Muscle layer of colon (tissue), 2 donors: ENCODE data around the gene PSMG4.

Experiments
- H3K27ac ChIP-seq: one replicate; pipeline ENCODE4 v1.7.0; 2013; ENCODE audit warnings: low read depth, mild to moderate bottlenecking, low read length, moderate library complexity
- H3K27me3 ChIP-seq, 2 donors: one replicate each; pipeline ENCODE4 v1.7.0; 2013; ENCODE audit warnings: low read length in 2 of 2, mild to moderate bottlenecking in 2 of 2; ENCODE audit not compliant: insufficient read depth in 2 of 2, control insufficient read depth in 1 of 2
- H3K36me3 ChIP-seq: one replicate; pipeline ENCODE4 v1.7.0; 2013; ENCODE audit warnings: mild to moderate bottlenecking, low read length; ENCODE audit not compliant: insufficient read depth
- H3K4me1 ChIP-seq: one replicate; pipeline ENCODE4 v1.7.0; 2013; ENCODE audit warnings: mild to moderate bottlenecking, low read length; ENCODE audit not compliant: insufficient read depth
- H3K4me3 ChIP-seq, 2 donors: one replicate each; pipeline ENCODE4 v1.7.0; 2013; ENCODE audit warnings: low read length in 2 of 2, low read depth in 1 of 2, mild to moderate bottlenecking in 1 of 2, moderate library complexity in 1 of 2
- H3K9ac ChIP-seq: one replicate; pipeline ENCODE4 v1.7.0; 2013; ENCODE audit warnings: low read length
- H3K9me3 ChIP-seq: one replicate; pipeline ENCODE4 v1.7.0; 2013; ENCODE audit warnings: mild to moderate bottlenecking, low read length
- donor health status: abdominal sarcoma.
- donor health status: Adenocarcinoma of cecum.

Gene PSMG4

DNA sequence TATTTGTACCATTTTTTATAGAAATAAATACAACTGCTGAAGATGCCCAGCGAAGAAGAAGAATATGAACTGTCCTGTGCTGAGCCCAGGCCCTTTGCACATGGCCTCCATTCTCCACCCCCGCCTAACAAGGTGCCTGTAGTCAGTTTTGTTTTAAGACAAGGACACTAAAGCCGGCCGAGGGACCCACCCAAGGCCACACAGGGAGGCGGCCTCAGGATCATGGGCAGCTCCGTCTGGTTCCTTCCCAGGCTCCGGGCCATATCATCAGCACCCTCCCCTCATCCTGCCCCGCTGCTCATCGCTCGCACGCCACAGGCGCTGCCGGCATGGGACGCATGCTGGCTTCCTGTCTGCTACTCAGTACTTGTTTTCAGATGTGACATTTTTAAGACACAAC lies 21.3 kb downstream of the PSMG4 start:
- H3K36me3 ChIP-seq, result peaks cover 3% of the 10 kb centered on the region
- no peak overlapping the region for H3K27ac ChIP-seq
- no peaks in the 10 kb centered on the region for H3K9me3 ChIP-seq
- peaks cover 24% of the 10 kb centered on the region for H3K4me1 ChIP-seq
- no peaks in the 10 kb centered on the region for H3K27me3 ChIP-seq
- H3K9ac ChIP-seq, result no peak overlapping the region
- H3K4me3 ChIP-seq, result no peak overlapping the region

DNA sequence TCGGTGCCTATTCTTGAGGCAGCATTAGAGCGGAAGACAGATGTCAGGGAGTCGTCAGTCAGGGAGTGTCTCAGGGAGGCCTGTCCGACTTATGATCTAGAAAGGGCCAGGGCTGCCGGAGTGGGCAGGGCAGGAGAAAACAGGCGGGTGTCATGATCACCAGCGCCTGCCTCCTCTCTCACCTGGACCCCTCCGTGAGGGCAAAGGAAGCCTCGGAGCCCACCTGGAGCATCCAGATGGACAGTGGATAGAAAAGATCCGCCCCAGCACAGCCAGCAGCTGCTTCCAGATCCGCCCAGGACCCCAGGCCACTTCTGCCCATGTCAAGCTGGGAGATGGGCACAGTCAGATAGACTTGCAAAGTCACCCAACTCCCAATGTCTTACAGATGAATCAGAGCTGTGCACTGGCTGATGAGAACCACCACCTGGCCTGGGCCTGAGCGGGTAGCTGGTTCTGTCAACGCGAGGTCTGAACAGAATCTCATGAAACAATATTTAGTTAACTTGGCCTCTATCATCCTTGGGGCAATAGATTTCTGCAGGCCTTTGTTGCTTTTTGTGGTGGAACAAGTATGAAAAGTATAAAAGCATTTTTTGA lies 22.2 kb downstream of the PSMG4 start:
- Histone ChIP-seq H3K27ac (peak overlapping the region; percentile 34), H3K4me3 (no peak overlapping the region), H3K4me1 (peaks cover 24% of the 10 kb centered on the region), H3K9me3 (no peaks in the 10 kb centered on the region), H3K9ac (no peak overlapping the region), H3K36me3 (peaks cover 3% of the 10 kb centered on the region), H3K27me3 (no peaks in the 10 kb centered on the region)

DNA sequence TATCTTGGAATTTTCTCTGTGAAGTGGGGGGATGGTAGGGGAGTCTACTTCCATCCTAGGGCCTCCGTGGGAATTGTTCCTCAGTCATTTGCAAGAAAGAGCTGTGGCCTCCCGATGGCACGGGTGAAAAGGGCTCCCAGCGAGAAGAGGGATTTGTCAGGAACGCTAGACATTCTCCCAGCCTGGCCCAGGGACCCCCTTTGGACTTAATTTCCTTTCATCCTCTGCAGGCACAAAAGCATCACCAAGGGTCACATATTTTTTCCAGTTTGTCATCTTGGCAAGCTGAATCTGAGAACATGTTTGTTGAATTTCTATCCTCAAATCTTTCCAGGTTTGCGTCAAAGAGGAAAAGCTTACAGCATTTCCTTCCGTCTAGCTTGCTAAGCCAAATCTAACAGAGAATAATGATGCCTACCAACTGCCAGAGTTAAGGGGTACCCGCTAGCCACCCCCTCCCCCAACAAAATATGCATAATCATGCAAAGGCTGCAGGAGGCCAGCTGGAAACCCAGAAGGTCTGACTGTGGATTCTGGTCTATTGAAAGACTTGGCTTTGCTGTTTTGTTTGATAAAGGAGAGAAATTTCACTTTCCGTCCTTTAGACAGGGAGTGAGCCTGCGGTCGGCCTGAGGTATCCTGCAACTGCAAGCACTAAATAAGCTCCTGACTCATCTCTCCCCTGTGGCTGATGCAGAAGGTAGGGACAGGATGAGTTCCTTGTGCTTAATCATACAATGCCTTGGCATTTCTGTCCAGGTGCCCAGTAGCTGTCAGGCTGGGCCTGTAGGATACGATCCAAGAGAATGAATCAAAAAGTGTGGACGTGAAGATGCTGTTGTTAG lies 23.1 kb downstream of the PSMG4 start:
- Histone ChIP-seq H3K9ac (no peak overlapping the region), H3K27ac (peak overlapping the region; percentile 34), H3K4me3 (no peak overlapping the region), H3K9me3 (no peaks in the 10 kb centered on the region), H3K27me3 (no peaks in the 10 kb centered on the region), H3K4me1 (peaks cover 24% of the 10 kb centered on the region), H3K36me3 (peaks cover 4% of the 10 kb centered on the region)

DNA sequence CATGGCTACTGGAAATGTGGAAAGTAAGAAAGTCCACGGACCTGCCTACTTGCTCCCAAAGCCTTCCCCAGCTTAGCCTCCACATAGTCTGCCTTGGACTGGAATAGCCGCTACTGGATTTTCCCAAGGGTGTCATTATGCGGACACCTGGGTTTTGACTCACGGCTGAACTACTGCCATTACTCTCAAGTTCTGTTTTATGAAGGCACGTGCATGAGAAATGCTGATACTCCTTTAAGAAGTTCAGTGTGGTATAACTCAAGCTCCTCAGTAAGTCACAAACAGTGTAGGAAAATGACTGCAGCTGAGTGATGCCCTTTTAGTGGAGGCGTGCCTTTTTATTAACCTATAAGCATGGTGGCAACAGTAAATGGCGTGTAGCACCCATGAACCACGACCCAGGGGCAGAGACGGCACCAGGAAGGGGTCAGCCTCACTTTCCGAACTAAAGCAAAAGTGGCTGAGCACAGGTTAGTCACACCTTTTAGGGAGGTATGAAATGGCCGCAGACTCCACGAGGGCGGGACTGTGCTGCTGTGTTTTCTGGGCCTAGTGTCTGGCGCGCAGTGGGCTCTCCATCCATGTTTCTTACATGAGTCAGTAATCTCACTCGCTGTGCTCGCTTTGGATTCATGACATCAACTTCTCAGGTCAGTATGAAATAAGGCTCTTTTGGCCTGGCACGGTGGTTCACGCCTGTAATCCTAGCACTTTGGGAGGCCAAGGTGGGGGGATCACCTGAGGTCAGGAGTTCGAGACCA lies 23.9 kb downstream of the PSMG4 start:
- no peak overlapping the region for H3K27ac ChIP-seq

DNA sequence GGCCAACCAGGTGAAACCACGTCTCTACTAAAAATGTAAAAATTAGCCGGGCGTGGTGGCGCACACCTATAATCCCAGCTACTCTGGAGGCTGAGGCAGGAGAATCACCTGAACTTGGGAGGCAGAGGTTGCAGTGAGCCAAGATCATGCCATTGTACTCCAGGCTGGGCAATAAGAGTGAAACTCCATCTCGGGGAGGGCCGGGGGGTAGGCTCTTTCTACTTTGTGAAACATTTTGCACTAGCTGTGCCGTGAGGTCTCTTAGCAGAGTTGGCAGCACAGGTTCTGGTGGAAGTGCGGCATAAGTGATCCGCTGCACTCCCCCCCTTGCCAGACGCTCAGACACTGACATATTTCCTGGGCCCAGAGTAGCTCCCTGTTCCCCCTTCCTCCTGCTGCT lies 24.5 kb downstream of the PSMG4 start:
- Histone ChIP-seq H3K27me3 (no peaks in the 10 kb centered on the region), H3K27ac (no peak overlapping the region)

More for the DNA sequence above, 23.9 kb downstream of the PSMG4 start:
- H3K27me3 ChIP-seq, result no peaks in the 10 kb centered on the region
- H3K4me3 ChIP-seq, result no peak overlapping the region
- H3K9me3 ChIP-seq, result no peaks in the 10 kb centered on the region
- peaks cover 24% of the 10 kb centered on the region for H3K4me1 ChIP-seq
- no peak overlapping the region for H3K9ac ChIP-seq
- H3K36me3 ChIP-seq, result peaks cover 8% of the 10 kb centered on the region

DNA sequence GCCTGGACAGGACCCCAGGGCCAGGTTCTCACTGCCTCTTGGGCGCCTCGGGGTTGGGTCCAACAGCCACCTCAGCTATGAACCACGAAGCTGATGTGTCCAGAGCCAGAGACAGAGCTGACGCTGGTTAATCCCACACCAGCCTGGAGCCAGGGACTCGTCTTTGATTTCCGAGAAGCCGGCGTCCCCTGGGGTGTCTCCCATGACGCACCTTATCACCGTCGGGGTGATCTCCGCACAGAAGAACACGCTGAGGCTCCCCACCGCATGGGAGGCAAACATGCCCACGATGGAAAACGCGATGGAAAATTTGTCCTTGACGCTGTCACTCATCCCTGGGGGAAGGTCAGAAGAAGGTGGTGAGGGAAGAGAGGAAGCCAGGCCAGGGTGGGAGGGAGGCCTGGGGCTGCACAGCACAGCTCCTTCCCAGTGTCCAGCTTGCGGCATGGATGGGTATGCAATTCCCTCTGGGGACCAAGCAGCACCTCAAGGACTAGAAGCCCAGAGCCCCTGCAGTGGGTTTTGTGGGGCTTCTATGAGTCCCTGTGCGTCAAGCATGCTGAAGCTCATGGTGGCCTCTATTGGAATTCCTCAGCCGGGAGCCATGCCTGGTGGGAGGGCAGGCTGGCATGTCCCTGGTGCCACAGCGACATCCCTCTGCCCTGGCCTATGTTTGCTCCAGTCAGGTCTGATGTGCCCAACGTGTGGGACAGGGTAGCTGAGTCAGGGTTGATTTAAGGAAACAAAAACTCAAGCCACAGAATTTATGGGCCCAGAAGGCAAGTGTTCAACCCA lies 25.1 kb downstream of the PSMG4 start:
- no peaks in the 10 kb centered on the region for H3K9me3 ChIP-seq
- H3K4me1 ChIP-seq, result peaks cover 24% of the 10 kb centered on the region
- no peak overlapping the region for H3K9ac ChIP-seq
- peaks cover 8% of the 10 kb centered on the region for H3K36me3 ChIP-seq
- no peaks in the 10 kb centered on the region for H3K27me3 ChIP-seq
- no peak overlapping the region for H3K4me3 ChIP-seq
- no peak overlapping the region for H3K27ac ChIP-seq

More for the DNA sequence above, 24.5 kb downstream of the PSMG4 start:
- Histone ChIP-seq H3K9me3 (no peaks in the 10 kb centered on the region), H3K36me3 (peaks cover 8% of the 10 kb centered on the region), H3K4me3 (no peak overlapping the region), H3K9ac (no peak overlapping the region), H3K4me1 (peaks cover 24% of the 10 kb centered on the region)

DNA sequence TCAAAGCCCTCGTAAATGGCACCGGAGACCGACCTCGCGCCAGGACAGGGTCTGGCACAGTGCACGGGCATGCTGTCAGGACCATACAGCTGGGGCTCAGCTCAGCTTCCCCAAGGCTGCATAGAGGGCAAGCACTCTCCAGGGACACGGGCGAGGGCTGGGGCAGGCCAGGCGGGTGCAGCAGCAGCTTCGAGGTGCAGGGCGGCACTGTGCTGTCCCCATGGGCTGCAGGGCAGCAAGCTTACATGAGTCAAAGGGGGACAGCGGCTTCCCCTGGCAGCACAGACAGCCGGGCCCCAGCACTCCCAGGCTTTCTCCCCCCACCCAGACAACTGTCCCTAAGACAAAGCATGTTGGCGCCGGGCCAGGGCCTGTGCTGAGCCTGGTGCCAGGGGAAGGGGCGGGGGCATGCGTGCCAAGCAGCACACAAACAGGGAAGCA lies 25.7 kb downstream of the PSMG4 start:
- H3K36me3 ChIP-seq, result peaks cover 8% of the 10 kb centered on the region
- no peaks in the 10 kb centered on the region for H3K9me3 ChIP-seq
- H3K4me3 ChIP-seq, result no peak overlapping the region
- H3K9ac ChIP-seq, result no peak overlapping the region
- no peak overlapping the region for H3K27ac ChIP-seq
- H3K4me1 ChIP-seq, result peaks cover 24% of the 10 kb centered on the region
- no peaks in the 10 kb centered on the region for H3K27me3 ChIP-seq

DNA sequence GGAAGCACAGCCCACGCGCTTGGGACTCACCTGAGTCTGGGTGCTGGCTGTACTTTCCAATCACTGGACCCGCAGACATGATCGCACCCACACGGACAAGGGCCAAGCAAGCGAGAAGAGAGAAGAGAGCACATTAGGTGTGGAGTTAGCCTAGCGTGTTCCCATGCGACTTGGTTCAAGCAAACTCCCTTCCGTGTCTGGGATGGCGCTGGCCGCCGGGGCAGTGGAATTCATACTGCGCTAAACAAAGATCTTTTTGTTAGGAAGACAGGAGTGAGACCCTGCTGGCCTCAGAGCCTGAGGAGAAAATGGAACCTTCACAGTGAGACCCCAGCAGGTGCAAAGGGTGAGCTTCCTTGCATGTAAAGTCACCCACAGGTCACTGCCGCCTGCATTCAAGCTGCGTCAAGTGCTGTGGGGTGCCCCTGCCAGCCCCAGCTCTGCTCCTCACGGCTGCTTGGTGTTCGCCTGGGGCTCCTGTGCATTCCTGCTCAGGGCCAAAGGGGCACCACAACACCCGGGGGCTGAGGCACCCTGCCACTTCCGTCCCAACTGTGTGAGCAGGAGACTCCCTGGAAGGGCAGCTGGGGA lies 26.4 kb downstream of the PSMG4 start:
- H3K9me3 ChIP-seq, result no peaks in the 10 kb centered on the region
- peaks cover 21% of the 10 kb centered on the region for H3K4me1 ChIP-seq
- H3K9ac ChIP-seq, result no peak overlapping the region
- no peaks in the 10 kb centered on the region for H3K27me3 ChIP-seq
- H3K36me3 ChIP-seq, result peaks cover 8% of the 10 kb centered on the region
- no peak overlapping the region for H3K4me3 ChIP-seq
- no peak overlapping the region for H3K27ac ChIP-seq

DNA sequence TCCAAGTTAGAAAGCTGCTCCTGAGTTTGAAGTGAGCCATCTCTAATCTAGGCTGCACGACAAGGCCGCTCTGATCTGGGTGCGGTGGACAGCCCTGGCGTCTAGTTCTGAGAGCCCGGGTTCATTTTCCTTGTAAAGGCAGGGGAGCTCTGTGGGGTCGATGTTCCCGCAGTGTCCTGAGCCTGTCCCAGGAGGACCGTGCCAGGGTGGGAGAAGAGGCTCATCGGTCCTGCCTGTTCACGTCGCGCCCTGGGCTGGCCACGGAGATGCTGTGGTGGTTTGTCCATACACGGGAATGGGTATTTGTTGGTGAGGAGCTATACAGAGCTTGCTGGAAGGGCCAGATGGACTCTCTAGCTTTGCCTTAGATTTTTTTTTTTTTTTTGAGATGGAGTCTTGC lies 27.0 kb downstream of the PSMG4 start:
- Histone ChIP-seq H3K4me1 (peaks cover 21% of the 10 kb centered on the region), H3K36me3 (peaks cover 8% of the 10 kb centered on the region), H3K4me3 (no peak overlapping the region), H3K9ac (no peak overlapping the region), H3K27me3 (no peaks in the 10 kb centered on the region), H3K9me3 (no peaks in the 10 kb centered on the region), H3K27ac (no peak overlapping the region)

DNA sequence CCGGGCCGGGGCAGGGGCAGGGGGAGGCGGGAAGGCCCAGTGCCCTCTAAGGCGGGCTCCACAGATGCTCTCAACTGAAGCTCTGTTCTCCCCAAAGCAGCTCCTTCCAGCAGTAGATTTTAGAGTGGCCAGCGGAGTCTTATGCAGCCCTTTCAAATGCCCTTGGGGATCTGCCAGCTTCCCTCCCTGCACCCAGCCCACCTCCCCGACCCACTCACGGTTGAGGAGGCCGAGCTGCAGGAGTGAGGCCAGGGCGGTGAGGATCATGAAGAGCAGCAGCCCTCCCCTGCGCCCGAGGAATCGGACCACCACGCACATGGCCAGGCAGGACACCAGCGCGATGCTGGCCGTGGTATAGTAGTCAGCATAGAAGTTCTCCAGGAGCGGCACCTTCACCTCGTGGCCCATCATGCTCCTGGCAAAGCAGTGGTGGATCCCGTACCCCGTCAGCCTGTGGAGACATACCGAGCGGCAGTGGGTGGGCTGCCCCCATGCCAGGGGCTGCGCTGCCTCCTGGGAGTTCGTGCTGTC lies 28.0 kb downstream of the PSMG4 start:
- no peak overlapping the region for H3K9ac ChIP-seq
- no peak overlapping the region for H3K4me3 ChIP-seq
- H3K27ac ChIP-seq, result no peak overlapping the region
- peaks cover 4% of the 10 kb centered on the region for H3K36me3 ChIP-seq
- no peaks in the 10 kb centered on the region for H3K9me3 ChIP-seq
- no peaks in the 10 kb centered on the region for H3K27me3 ChIP-seq
- peaks cover 16% of the 10 kb centered on the region for H3K4me1 ChIP-seq
